C4-2B (cell line): ENCODE measurements around the gene CDKN2AIPNL.

ENCODE experiments used
- CTCF ChIP-seq: fragments of 450-650 bp; conservative IDR thresholded peaks from 2 replicates; pipeline ENCODE4 v1.5.1; 2017; ENCODE audit warnings: mild to moderate bottlenecking
- ZFX ChIP-seq: fragments of 450-650 bp; IDR thresholded peaks from 2 replicates; pipeline ENCODE4 v1.6.1; 2017

DNA sequence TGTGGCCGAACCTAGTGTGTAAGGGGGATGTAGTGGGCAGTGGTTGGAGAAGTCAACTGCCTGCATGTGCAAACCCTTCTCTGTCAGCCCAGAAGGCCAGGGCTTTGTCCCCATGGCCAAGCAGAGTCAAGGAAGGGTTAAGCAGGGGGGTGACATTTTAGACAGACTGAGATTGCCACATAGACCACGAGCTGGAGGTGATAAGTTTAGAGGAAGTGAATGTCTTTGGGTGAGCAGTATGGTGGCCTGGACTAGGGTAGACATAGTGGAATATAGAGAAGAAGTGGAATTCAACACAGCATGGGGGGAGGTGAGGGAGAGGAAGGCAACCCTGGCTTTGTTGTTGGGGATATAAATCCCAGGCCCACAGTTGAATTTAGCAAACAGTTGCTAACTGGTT lies 38.7 kb upstream of the CDKN2AIPNL start:
- TF ChIP-seq CTCF (no peak), ZFX (no peak)
